ENCODE data around the gene RAB21. TPM values are rescaled to one million over a fixed set of nuclear protein-coding genes. Genes with fewer than 3 reads are reported as not detected.

The RAB21 gene
- total RNA-seq, 4 donors from 2014 or later, result 16.0 to 42.6 (median 30.8) TPM

- H3K4me1 ChIP-seq, result peaks cover 0 to 16% (median 0%) of the 10 kb centered on the region in 3 donors
- intact Hi-C loops (cut with DNase I), result no loop called here
- H3K27me3 ChIP-seq, result no peaks in the 10 kb centered on the region
- H3K27ac ChIP-seq, result no peak overlapping the region
- no peaks in the 10 kb centered on the region for H3K9me3 ChIP-seq
- H3K4me3 ChIP-seq, result no peak overlapping the region
- peaks cover 0 to 79% (median 0%) of the 10 kb centered on the region in 3 donors for H3K36me3 ChIP-seq
- TF ChIP-seq, protein P1, sequence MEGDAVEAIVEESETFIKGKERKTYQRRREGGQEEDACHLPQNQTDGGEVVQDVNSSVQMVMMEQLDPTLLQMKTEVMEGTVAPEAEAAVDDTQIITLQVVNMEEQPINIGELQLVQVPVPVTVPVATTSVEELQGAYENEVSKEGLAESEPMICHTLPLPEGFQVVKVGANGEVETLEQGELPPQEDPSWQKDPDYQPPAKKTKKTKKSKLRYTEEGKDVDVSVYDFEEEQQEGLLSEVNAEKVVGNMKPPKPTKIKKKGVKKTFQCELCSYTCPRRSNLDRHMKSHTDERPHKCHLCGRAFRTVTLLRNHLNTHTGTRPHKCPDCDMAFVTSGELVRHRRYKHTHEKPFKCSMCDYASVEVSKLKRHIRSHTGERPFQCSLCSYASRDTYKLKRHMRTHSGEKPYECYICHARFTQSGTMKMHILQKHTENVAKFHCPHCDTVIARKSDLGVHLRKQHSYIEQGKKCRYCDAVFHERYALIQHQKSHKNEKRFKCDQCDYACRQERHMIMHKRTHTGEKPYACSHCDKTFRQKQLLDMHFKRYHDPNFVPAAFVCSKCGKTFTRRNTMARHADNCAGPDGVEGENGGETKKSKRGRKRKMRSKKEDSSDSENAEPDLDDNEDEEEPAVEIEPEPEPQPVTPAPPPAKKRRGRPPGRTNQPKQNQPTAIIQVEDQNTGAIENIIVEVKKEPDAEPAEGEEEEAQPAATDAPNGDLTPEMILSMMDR (IDR thresholded peaks at IDR 0.05), result no peak
- no peak for TF ChIP-seq POLR2A (IDR thresholded peaks at IDR 0.05)
- no peak for DNase-seq
These were observed 18.1 kb downstream of the RAB21 start for GRCh38 chr12:71772735-71773134.

GRCh38 chr12:71780237-71780822 is 25.7 kb downstream of the RAB21 start:
- WGBS, 2 donors, result 13 to 15% methylated on average over 3 of the region's 3 CpGs
- Histone ChIP-seq H3K36me3 (peaks cover 0 to 86% (median 11%) of the 10 kb centered on the region in 3 donors), H3K27me3 (no peaks in the 10 kb centered on the region), H3K9me3 (no peaks in the 10 kb centered on the region), H3K4me3 (no peak overlapping the region), H3K4me1 (no peaks in the 10 kb centered on the region), H3K27ac (no peak overlapping the region)
- TF ChIP-seq, protein P1 (IDR thresholded peaks at IDR 0.05), result peak; percentile 32 to 73 (median 62)
- no peak for TF ChIP-seq POLR2A (IDR thresholded peaks at IDR 0.05)
- intact Hi-C loops (cut with DNase I), result no loop called here
- no peak for DNase-seq

GRCh38 chr12:71782017-71782416 is 27.4 kb downstream of the RAB21 start:
- H3K9me3 ChIP-seq, result no peaks in the 10 kb centered on the region
- H3K4me3 ChIP-seq, result no peak overlapping the region
- no peak for DNase-seq
- no peaks in the 10 kb centered on the region for H3K27me3 ChIP-seq
- intact Hi-C loops (cut with DNase I), result no loop called here
- TF ChIP-seq, protein P1 (IDR thresholded peaks at IDR 0.05), result no peak
- TF ChIP-seq POLR2A (IDR thresholded peaks at IDR 0.05), result no peak
- peaks cover 0 to 87% (median 19%) of the 10 kb centered on the region in 3 donors for H3K36me3 ChIP-seq
- no peak overlapping the region for H3K27ac ChIP-seq
- WGBS, 2 donors, result 61 to 74% methylated on average over 4 of the region's 4 CpGs
- H3K4me1 ChIP-seq, result no peaks in the 10 kb centered on the region

- TF ChIP-seq, protein P1 (IDR thresholded peaks at IDR 0.05), result no peak
- no peak for TF ChIP-seq POLR2A (IDR thresholded peaks at IDR 0.05)
- Histone ChIP-seq H3K27me3 (no peaks in the 10 kb centered on the region), H3K9me3 (no peaks in the 10 kb centered on the region), H3K4me1 (peaks cover 0 to 3% (median 0%) of the 10 kb centered on the region in 3 donors), H3K27ac (no peak overlapping the region), H3K36me3 (peaks cover 0 to 87% (median 13%) of the 10 kb centered on the region in 3 donors), H3K4me3 (no peak overlapping the region)
- no peak for DNase-seq
- intact Hi-C loops (cut with DNase I), result no loop called here
- WGBS, 2 donors, result 71 to 83% methylated on average over 1 of the region's 1 CpG
These were observed 32.2 kb downstream of the RAB21 start for GRCh38 chr12:71786829-71787228.

- 58 to 63% methylated on average over 1 of the region's 1 CpG for WGBS, 2 donors
These were observed 32.9 kb downstream of the RAB21 start for GRCh38 chr12:71787580-71787979.

More at GRCh38 chr12:71787580-71787979, 32.9 kb downstream of the RAB21 start:
- DNase-seq, result no peak
- no peak for TF ChIP-seq POLR2A (IDR thresholded peaks at IDR 0.05)
- TF ChIP-seq, protein P1 (IDR thresholded peaks at IDR 0.05), result no peak
- H3K4me1 ChIP-seq, result peaks cover 0 to 3% (median 0%) of the 10 kb centered on the region in 3 donors
- peaks cover 0 to 81% (median 13%) of the 10 kb centered on the region in 3 donors for H3K36me3 ChIP-seq
- H3K27ac ChIP-seq, result peak overlapping the region in 1 of 4 donors; percentile 0
- H3K27me3 ChIP-seq, result no peaks in the 10 kb centered on the region
- H3K4me3 ChIP-seq, result no peak overlapping the region
- intact Hi-C loops (cut with DNase I), result no loop called here
- H3K9me3 ChIP-seq, result no peaks in the 10 kb centered on the region

Data from esophagus squamous epithelium (tissue), 5 donors.